B cell (primary cell): ENCODE data around the gene MPC1. TPM values are rescaled to one million over a fixed set of nuclear protein-coding genes. Genes with fewer than 3 reads are reported as not detected.
"Not testable (repeated sequence)": the region's sequence is repeated elsewhere in the genome, so short reads cannot be mapped to it uniquely, and the experiment has no call there.

ENCODE experiments used
- ATAC-seq: fragments of 200-7000 bp; cut with Tn5 transposase; one replicate; pipeline ENCODE4 v1.10.0; 2021; ENCODE audit warnings: low read depth, mild to moderate bottlenecking, moderate number of reproducible peaks, moderate library complexity
- CTCF ChIA-PET: fragments of 350-600 bp; sonication (Branson Sonifier 250); formaldehyde crosslinking; loops from one replicate; lab custom pipeline; 2021; ENCODE audit warnings: antibody characterized with exemption, inconsistent platforms; lab: Charles Lee
- POLR2A ChIA-PET: fragments of 350-600 bp; sonication (Branson Sonifier 250); formaldehyde crosslinking; loops from one replicate; lab custom pipeline; 2021; ENCODE audit warnings: antibody characterized with exemption; lab: Charles Lee
- DNase-seq: peaks from one replicate; pipeline ENCODE4 v3.0.0; 2013
- H2AFZ ChIP-seq: 2 replicates; pipeline ENCODE4 v1.6.1; 2012; ENCODE audit warnings: mild to moderate bottlenecking, low read depth, low read length; ENCODE audit not compliant: insufficient read depth, poor library complexity, severe bottlenecking
- H3K27ac ChIP-seq, 2 donors: 1 replicate in 1 of 2; 2 replicates in 1 of 2; pipeline ENCODE4 v1.5.1; 2012 to 2013; ENCODE audit warnings: low read length in 2 of 2, mild to moderate bottlenecking in 2 of 2, moderate library complexity in 1 of 2
- H3K27me3 ChIP-seq, 4 experiments: fragments of 200-600 bp in 1 of 4; sonication (generic) in 1 of 4; replicated peaks in 1 of 4; 1 replicate in 2 of 4; 2 replicates in 2 of 4; pipeline versions ENCODE4 v1.6.1 to v1.7.0; 2013 to 2016; ENCODE audit warnings: low read length in 3 of 4, mild to moderate bottlenecking in 2 of 4, mixed read lengths in 1 of 4, moderate library complexity in 1 of 4; ENCODE audit not compliant: insufficient read depth in 4 of 4, control insufficient read depth in 3 of 4; ENCODE audit errors: control extremely low read depth in 1 of 4
- H3K36me3 ChIP-seq, 2 experiments: replicated peaks in 1 of 2; 1 replicate in 1 of 2; 2 replicates in 1 of 2; pipeline versions ENCODE4 v1.6.1 to v1.7.1; 2013; ENCODE audit warnings: low read length in 1 of 2; ENCODE audit not compliant: insufficient read depth in 2 of 2, control insufficient read depth in 1 of 2; ENCODE audit errors: control extremely low read depth in 1 of 2, extremely low read depth in 1 of 2
- H3K4me1 ChIP-seq, 2 donors: fragments of 200-600 bp in 1 of 2; sonication (generic) in 1 of 2; 1 replicate in 1 of 2; 2 replicates in 1 of 2; pipeline versions ENCODE4 v1.5.1 to v1.6.1; 2013 to 2017; ENCODE audit warnings: low read length in 2 of 2; ENCODE audit not compliant: control insufficient read depth in 2 of 2, insufficient read depth in 2 of 2
- H3K4me2 ChIP-seq: replicated peaks from 2 replicates; pipeline ENCODE3; 2012; ENCODE audit warnings: mild to moderate bottlenecking, low read depth, low read length; ENCODE audit not compliant: poor library complexity, severe bottlenecking
- H3K4me3 ChIP-seq, 5 experiments: fragments of 200-600 bp in 1 of 5; sonication (generic) in 1 of 5; 1 replicate in 3 of 5; 2 replicates in 2 of 5; pipeline versions ENCODE4 v1.5.1 to v1.7.0; 2011 to 2016; ENCODE audit warnings: low read length in 4 of 5, mild to moderate bottlenecking in 4 of 5, low read depth in 2 of 5, control low read depth in 1 of 5, moderate library complexity in 1 of 5; ENCODE audit not compliant: insufficient read depth in 1 of 5; ENCODE audit errors: control extremely low read depth in 1 of 5, extremely low read depth in 1 of 5
- H3K79me2 ChIP-seq: fragments of 200-600 bp; sonication (generic); one replicate; pipeline ENCODE4 v1.6.0; 2016; ENCODE audit warnings: low read length; ENCODE audit not compliant: control insufficient read depth, insufficient read depth
- H3K9ac ChIP-seq: fragments of 200-600 bp; sonication (generic); 2 replicates; pipeline ENCODE4 v1.6.1; 2017; ENCODE audit warnings: mild to moderate bottlenecking, low read length, moderate library complexity
- H3K9me3 ChIP-seq, 3 donors: one replicate each; pipeline versions ENCODE4 v1.6.1 to v1.7.1; 2013; ENCODE audit warnings: low read length in 2 of 3; ENCODE audit not compliant: control insufficient read depth in 2 of 3, insufficient read depth in 1 of 3; ENCODE audit errors: control extremely low read depth in 1 of 3
- H4K20me1 ChIP-seq: 2 replicates; pipeline ENCODE4 v1.6.0; 2012; ENCODE audit warnings: mild to moderate bottlenecking, low read length; ENCODE audit not compliant: insufficient read depth, control insufficient read depth, poor library complexity, severe bottlenecking
- H3K27ac Mint-ChIP-seq: one replicate; pipeline ENCODE4 v1.8.0; 2021; ENCODE audit warnings: mixed read lengths
- H3K27me3 Mint-ChIP-seq: one replicate; pipeline ENCODE4 v1.8.0; 2021; ENCODE audit warnings: mixed read lengths
- H3K4me1 Mint-ChIP-seq: one replicate; pipeline ENCODE4 v1.8.0; 2021; ENCODE audit warnings: mixed read lengths
- H3K4me3 Mint-ChIP-seq: one replicate; pipeline ENCODE4 v1.8.0; 2021; ENCODE audit warnings: mixed read lengths
- H3K9me3 Mint-ChIP-seq: one replicate; pipeline ENCODE4 v1.8.0; 2022; ENCODE audit warnings: mixed read lengths; ENCODE audit not compliant: insufficient read depth
- CTCF ChIP-seq: fragments of 200-600 bp; IDR thresholded peaks from one replicate; pipeline ENCODE4 v1.8.0; 2022; ENCODE audit warnings: antibody characterized with exemption, mild to moderate bottlenecking
- EZH2 ChIP-seq: IDR thresholded peaks from 2 replicates; pipeline ENCODE4 v1.6.1; 2012; ENCODE audit warnings: borderline replicate concordance, low read depth, mild to moderate bottlenecking, moderate library complexity, low read length; ENCODE audit not compliant: insufficient read depth, poor library complexity, severe bottlenecking
- WGBS: methylation state at CpG from one replicate; pipeline ENCODE4 v1.1.5; 2013; ENCODE audit warnings: missing lambda C conversion rate; ENCODE audit not compliant: insufficient coverage; 5-methylcytosine and 5-hydroxymethylcytosine counted together
- intact Hi-C: fragments of 100-400 bp; cut with micrococcal nuclease; formaldehyde crosslinking; loops from one replicate; pipeline ENCODE4 v1.10.0; 2022
- polyA plus RNA-seq: library from polyadenylated mRNA; depleted of rRNA; stranded (reverse); fragments of >200 nt; gene quantifications from 2 replicates; pipeline ENCODE4 v1.2.3, GENCODE V29; 2012
- total RNA-seq, 2 donors: library from RNA; stranded (reverse); fragments of 120-200 nt in 1 of 2; gene quantifications; 1 replicate in 1 of 2; 2 replicates in 1 of 2; pipeline versions ENCODE4 v1.2.3 to v1.2.4, GENCODE V29; 2013 to 2022

MPC1 gene
- total and polyA plus RNA-seq, 2 donors (not counting 1 experiment from before 2014, with no cell fraction given), result 19.8 to 23.9 TPM

- not testable (repeated sequence) for DNase-seq, ATAC-seq, H3K79me2 ChIP-seq, H3K27me3 ChIP-seq, H3K27me3 Mint-ChIP-seq, H4K20me1 ChIP-seq, H3K9me3 Mint-ChIP-seq, H3K9me3 ChIP-seq, H3K36me3 ChIP-seq
- peak overlapping the region; percentile 96 for H3K4me2 ChIP-seq
- peak overlapping the region; percentile 90 for H3K9ac ChIP-seq
- H3K27ac ChIP-seq, result peak overlapping the region; percentile 48 to 80
- intact Hi-C loops, result loop anchor here (1.0 to 10.0 kb wide), 6 partner anchors 17 to 741 kb away; partner anchors contain the start of genes CCR6 and RPS6KA2
- H3K27ac Mint-ChIP-seq, result peak overlapping the region; percentile 87
- POLR2A ChIA-PET, result interaction anchor here (0.8 to 1.2 kb wide), 2 partner anchors 41 to 42 kb away, joined by 3 to 7 read pairs; partner anchors contain the start of gene SFT2D1
- H3K4me1 Mint-ChIP-seq, result peaks cover 15% of the 10 kb centered on the region
- H3K4me3 ChIP-seq, result peak overlapping the region; percentile 70 to 95 (median 83)
- 23% methylated on average over 7 of the region's 22 CpGs for WGBS
- peaks cover 7 to 11% of the 10 kb centered on the region in 2 donors for H3K4me1 ChIP-seq
- H2AFZ ChIP-seq, result peak overlapping the region; percentile 93
- peak; percentile 50 for TF ChIP-seq CTCF
- CTCF ChIA-PET, result interaction anchor here (1.2 to 1.8 kb wide), 2 partner anchors 15 to 17 kb away, joined by 5 to 6 read pairs; no protein-coding TSS in a partner anchor
- H3K4me3 Mint-ChIP-seq, result peak overlapping the region; percentile 95
These were observed 1.1 kb upstream of the MPC1 start for GRCh38 chr6:166383802-166384363.

- Histone ChIP-seq H3K9ac (peak overlapping the region; percentile 90), H3K4me2 (peak overlapping the region; percentile 96), H3K27ac (peak overlapping the region; percentile 59 to 80), H3K4me3 (peak overlapping the region; percentile 30 to 95 (median 83)), H3K9me3 (no peaks in the 10 kb centered on the region), H2AFZ (peak overlapping the region; percentile 93), H3K79me2 (peaks cover 6% of the 10 kb centered on the region), H3K27me3 (no peaks in the 10 kb centered on the region), H4K20me1 (no peaks in the 10 kb centered on the region), H3K36me3 (no peaks in the 10 kb centered on the region), H3K4me1 (peaks cover 7 to 11% of the 10 kb centered on the region in 2 donors)
- Mint-ChIP-seq H3K27me3 (no peaks in the 10 kb centered on the region), H3K9me3 (no peaks in the 10 kb centered on the region), H3K27ac (peak overlapping the region; percentile 90), H3K4me3 (peak overlapping the region; percentile 97), H3K4me1 (peaks cover 15% of the 10 kb centered on the region)
- CTCF ChIA-PET, result no interaction called here
- intact Hi-C loops, result loop anchor here (1.0 to 10.0 kb wide), 4 partner anchors 18 to 742 kb away; partner anchors contain the start of gene CCR6
- POLR2A ChIA-PET, result no interaction called here
- WGBS, result under 1% methylated on average over 46 of the region's 46 CpGs
- ATAC-seq, result no peak
- TF ChIP-seq CTCF (no peak), EZH2 (no peak)
- DNase-seq, result no peak
These were observed 224 bp downstream of the MPC1 start for GRCh38 chr6:166382500-166382932.
